ENCODE measurements around the gene GRIK4. TPM values are rescaled to one million over a fixed set of nuclear protein-coding genes. Genes with fewer than 3 reads are reported as not detected.

The GRIK4 gene
- total and polyA plus RNA-seq, 8 donors = 0.76 to 10.1 (median 7.7) TPM

- H3K27ac ChIP-seq = no peak overlapping the region
- no peaks in the 10 kb centered on the region for H3K36me3 ChIP-seq
- H3K9me3 ChIP-seq = no peaks in the 10 kb centered on the region
- no peak for ATAC-seq
- no peaks in the 10 kb centered on the region for H3K27me3 ChIP-seq
- H3K4me1 ChIP-seq = no peaks in the 10 kb centered on the region
- no peak overlapping the region for H3K4me3 ChIP-seq
- intact Hi-C loops (cut with DNase I) = no loop called here
- DNase-seq = no peak
- TF ChIP-seq CTCF (IDR thresholded peaks at IDR 0.05) = no peak
Measured at GRCh38 chr11:120917559-120918239, 406.2 kb downstream of the GRIK4 start.

- ATAC-seq (no peak), DNase-seq (no peak)
- Histone ChIP-seq H3K4me1 (no peaks in the 10 kb centered on the region), H3K4me3 (no peak overlapping the region), H3K36me3 (no peaks in the 10 kb centered on the region), H3K27me3 (no peaks in the 10 kb centered on the region), H3K27ac (no peak overlapping the region), H3K9me3 (no peaks in the 10 kb centered on the region)
- no peak for TF ChIP-seq CTCF (IDR thresholded peaks at IDR 0.05)
- intact Hi-C loops (cut with DNase I) = no loop called here
Measured at GRCh38 chr11:120918257-120918656, 406.7 kb downstream of the GRIK4 start.

- TF ChIP-seq CTCF (IDR thresholded peaks at IDR 0.05) = no peak
- H3K27me3 ChIP-seq = no peaks in the 10 kb centered on the region
- intact Hi-C loops (cut with DNase I) = no loop called here
Measured at GRCh38 chr11:120919045-120919444, 407.5 kb downstream of the GRIK4 start.

GRCh38 chr11:120919566-120919965 lies 408.0 kb downstream of the GRIK4 start:
- no peak overlapping the region for H3K27ac ChIP-seq
- no peaks in the 10 kb centered on the region for H3K36me3 ChIP-seq
- H3K27me3 ChIP-seq = no peaks in the 10 kb centered on the region
- intact Hi-C loops (cut with DNase I) = no loop called here
- H3K4me1 ChIP-seq = no peaks in the 10 kb centered on the region
- TF ChIP-seq CTCF (IDR thresholded peaks at IDR 0.05) = no peak
- ATAC-seq = no peak
- no peak for DNase-seq
- no peak overlapping the region for H3K4me3 ChIP-seq
- H3K9me3 ChIP-seq = no peaks in the 10 kb centered on the region

More at GRCh38 chr11:120919045-120919444, 407.5 kb downstream of the GRIK4 start:
- H3K9me3 ChIP-seq = no peaks in the 10 kb centered on the region
- no peak for DNase-seq
- H3K36me3 ChIP-seq = no peaks in the 10 kb centered on the region
- no peak overlapping the region for H3K4me3 ChIP-seq
- H3K4me1 ChIP-seq = no peaks in the 10 kb centered on the region
- H3K27ac ChIP-seq = no peak overlapping the region
- ATAC-seq = no peak

- Histone ChIP-seq H3K27me3 (no peaks in the 10 kb centered on the region), H3K27ac (no peak overlapping the region), H3K4me3 (no peak overlapping the region), H3K4me1 (no peaks in the 10 kb centered on the region), H3K9me3 (no peaks in the 10 kb centered on the region), H3K36me3 (no peaks in the 10 kb centered on the region)
- no peak for ATAC-seq
- no peak for TF ChIP-seq CTCF (IDR thresholded peaks at IDR 0.05)
- intact Hi-C loops (cut with DNase I) = no loop called here
- no peak for DNase-seq
Measured at GRCh38 chr11:120923866-120924508, 412.4 kb downstream of the GRIK4 start.
